PC-3 (cell line): Measurements from ENCODE around the gene ARHGAP4. TPM values are rescaled to one million over a fixed set of nuclear protein-coding genes. Genes with fewer than 3 reads are reported as not detected.

ENCODE experiments used
- ATAC-seq: fragments of 200-7000 bp; cut with Tn5 transposase; 2 replicates; pipeline ENCODE4 v1.9.1; 2020; ENCODE audit warnings: mild to moderate bottlenecking, moderate library complexity
- BruUV-seq: library from RNA; stranded (reverse); fragments of 400-500 nt; replicated peaks from 2 replicates; lab custom pipeline; 2021; lab: Mats Ljungman, UMichigan
- CTCF ChIA-PET: fragments of 300-600 bp; sonication (Branson Sonifier 250); formaldehyde crosslinking; loops from one replicate; lab custom pipeline; 2022; ENCODE audit warnings: antibody characterized with exemption; lab: Charles Lee
- POLR2A ChIA-PET: fragments of 300-600 bp; sonication (Branson Sonifier 250); formaldehyde crosslinking; loops from one replicate; lab custom pipeline; 2022; ENCODE audit warnings: antibody characterized with exemption; ENCODE audit not compliant: unreplicated experiment; lab: Charles Lee
- DNase-seq: peaks from one replicate; pipeline ENCODE4 v3.0.0-alpha.2; 2015
- H2AFZ ChIP-seq: fragments of 300-600 bp; sonication (generic); 2 replicates; pipeline ENCODE4 v1.6.0; 2016; ENCODE audit warnings: antibody characterized with exemption, low read length
- H3F3A ChIP-seq: fragments of 300-600 bp; sonication (generic); one replicate; pipeline ENCODE4 v1.6.0; 2017; ENCODE audit warnings: antibody characterized with exemption, low read length, control low read depth, mild to moderate bottlenecking; ENCODE audit not compliant: unreplicated experiment
- H3K27ac ChIP-seq: fragments of 300-600 bp; sonication (generic); 2 replicates; pipeline ENCODE4 v1.5.1; 2016; ENCODE audit warnings: mild to moderate bottlenecking, low read length
- H3K27me3 ChIP-seq: fragments of 300-600 bp; sonication (generic); 2 replicates; pipeline ENCODE4 v1.6.1; 2016; ENCODE audit warnings: low read length, mixed read lengths
- H3K36me3 ChIP-seq: fragments of 300-600 bp; sonication (generic); 2 replicates; pipeline ENCODE4 v1.6.1; 2016; ENCODE audit warnings: low read depth, mixed run types, low read length, mixed read lengths
- H3K4me1 ChIP-seq: fragments of 300-600 bp; sonication (generic); 2 replicates; pipeline ENCODE4 v1.5.1; 2016; ENCODE audit warnings: low read length; ENCODE audit not compliant: insufficient read depth
- H3K4me2 ChIP-seq: fragments of 300-600 bp; sonication (generic); 2 replicates; pipeline ENCODE4 v1.6.0; 2016; ENCODE audit warnings: low read length
- H3K4me3 ChIP-seq: fragments of 300-600 bp; sonication (generic); 2 replicates; pipeline ENCODE4 v1.5.1; 2016; ENCODE audit warnings: mild to moderate bottlenecking, low read length, mixed read lengths
- H3K79me2 ChIP-seq: fragments of 300-600 bp; sonication (generic); 2 replicates; pipeline ENCODE4 v1.6.1; 2017; ENCODE audit warnings: low read length, mixed read lengths
- H3K9ac ChIP-seq: fragments of 300-600 bp; sonication (generic); 2 replicates; pipeline ENCODE4 v1.6.0; 2016; ENCODE audit warnings: mild to moderate bottlenecking, low read length
- H3K9me2 ChIP-seq: fragments of 300-600 bp; sonication (generic); replicated peaks from 2 replicates; pipeline ENCODE4 v1.6.1; 2016; ENCODE audit warnings: mixed run types, low read length, mixed read lengths
- H3K9me3 ChIP-seq: fragments of 300-600 bp; sonication (generic); 2 replicates; pipeline ENCODE4 v1.6.1; 2016; ENCODE audit warnings: low read length, mixed read lengths
- H4K20me1 ChIP-seq: fragments of 300-600 bp; sonication (generic); 2 replicates; pipeline ENCODE4 v1.6.1; 2016; ENCODE audit warnings: low read length, mixed read lengths
- EZH2 ChIP-seq: fragments of 300-600 bp; sonication (generic); IDR thresholded peaks from one replicate; pipeline ENCODE4 v1.6.1; 2017; ENCODE audit warnings: antibody characterized with exemption, mild to moderate bottlenecking, low read length; ENCODE audit not compliant: unreplicated experiment
- EZH2phosphoT487 ChIP-seq: fragments of 300-600 bp; sonication (generic); IDR thresholded peaks from 2 replicates; pipeline ENCODE4 v1.6.1; 2018; ENCODE audit warnings: mild to moderate bottlenecking, antibody characterized with exemption, low read length, borderline replicate concordance
- intact Hi-C: fragments of 100-400 bp; cut with micrococcal nuclease; formaldehyde crosslinking; loops from 2 replicates; pipeline ENCODE4 v1.9.0; 2023
- total RNA-seq: library from RNA; depleted of rRNA; stranded (reverse); fragments of >200 nt; gene quantifications from 2 replicates; pipeline ENCODE4 v1.2.3, GENCODE V29; 2014
- TF ChIP-seq, protein P1 (sequence below): fragments of 300-600 bp; sonication (generic); conservative IDR thresholded peaks from 2 replicates; pipeline ENCODE4 v1.5.1; 2017; ENCODE audit warnings: antibody characterized with exemption, low read depth, mild to moderate bottlenecking, low read length

ARHGAP4 gene
- total RNA-seq, 1 experiment from 2014 or later: 4.6 TPM

DNA sequence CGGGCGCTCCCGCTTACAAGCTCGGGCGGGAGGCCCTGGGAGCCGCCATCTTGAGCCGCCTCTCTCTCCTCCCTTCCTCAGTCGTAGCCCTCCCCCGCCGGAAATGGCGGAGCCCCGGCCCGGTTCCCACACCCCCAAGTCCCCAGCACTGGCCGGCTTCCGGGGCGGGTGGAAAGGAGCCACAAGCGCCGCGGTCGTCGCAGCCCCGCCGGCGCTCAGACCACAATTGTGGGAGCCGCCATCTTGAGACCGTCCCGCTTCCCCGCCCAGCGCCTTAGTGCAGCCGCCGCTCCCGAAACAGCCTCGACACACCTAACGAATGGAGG, 45.0 kb upstream of the ARHGAP4 start:
- peaks cover 29% of the 10 kb centered on the region for H3K4me1 ChIP-seq
- no peaks in the 10 kb centered on the region for H3K27me3 ChIP-seq
- H3K4me2 ChIP-seq: peak overlapping the region; percentile 93
- H3K79me2 ChIP-seq: peaks cover 73% of the 10 kb centered on the region
- peaks cover 6% of the 10 kb centered on the region for H3F3A ChIP-seq
- ChIA-PET POLR2A (no interaction called here), CTCF (no interaction called here)
- H3K9ac ChIP-seq: peak overlapping the region; percentile 100
- peak overlapping the region; percentile 99 for H3K4me3 ChIP-seq
- DNase-seq (peak; percentile 88), ATAC-seq (peak; percentile 53)
- H4K20me1 ChIP-seq: peaks cover 34% of the 10 kb centered on the region
- peak overlapping the region; percentile 71 for H2AFZ ChIP-seq
- intact Hi-C loops: loop anchor here (2.0 to 10.0 kb wide), 2 partner anchors 42 to 404 kb away; partner anchors contain the start of genes EMD and FLNA
- BruUV-seq: no TSS peak
- no peaks in the 10 kb centered on the region for H3K36me3 ChIP-seq
- no peaks in the 10 kb centered on the region for H3K9me2 ChIP-seq
- TF ChIP-seq, protein P1, sequence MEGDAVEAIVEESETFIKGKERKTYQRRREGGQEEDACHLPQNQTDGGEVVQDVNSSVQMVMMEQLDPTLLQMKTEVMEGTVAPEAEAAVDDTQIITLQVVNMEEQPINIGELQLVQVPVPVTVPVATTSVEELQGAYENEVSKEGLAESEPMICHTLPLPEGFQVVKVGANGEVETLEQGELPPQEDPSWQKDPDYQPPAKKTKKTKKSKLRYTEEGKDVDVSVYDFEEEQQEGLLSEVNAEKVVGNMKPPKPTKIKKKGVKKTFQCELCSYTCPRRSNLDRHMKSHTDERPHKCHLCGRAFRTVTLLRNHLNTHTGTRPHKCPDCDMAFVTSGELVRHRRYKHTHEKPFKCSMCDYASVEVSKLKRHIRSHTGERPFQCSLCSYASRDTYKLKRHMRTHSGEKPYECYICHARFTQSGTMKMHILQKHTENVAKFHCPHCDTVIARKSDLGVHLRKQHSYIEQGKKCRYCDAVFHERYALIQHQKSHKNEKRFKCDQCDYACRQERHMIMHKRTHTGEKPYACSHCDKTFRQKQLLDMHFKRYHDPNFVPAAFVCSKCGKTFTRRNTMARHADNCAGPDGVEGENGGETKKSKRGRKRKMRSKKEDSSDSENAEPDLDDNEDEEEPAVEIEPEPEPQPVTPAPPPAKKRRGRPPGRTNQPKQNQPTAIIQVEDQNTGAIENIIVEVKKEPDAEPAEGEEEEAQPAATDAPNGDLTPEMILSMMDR: no peak
- TF ChIP-seq EZH2 (no peak), EZH2phosphoT487 (no peak)
- H3K9me3 ChIP-seq: no peaks in the 10 kb centered on the region
- H3K27ac ChIP-seq: peak overlapping the region; percentile 100

DNA sequence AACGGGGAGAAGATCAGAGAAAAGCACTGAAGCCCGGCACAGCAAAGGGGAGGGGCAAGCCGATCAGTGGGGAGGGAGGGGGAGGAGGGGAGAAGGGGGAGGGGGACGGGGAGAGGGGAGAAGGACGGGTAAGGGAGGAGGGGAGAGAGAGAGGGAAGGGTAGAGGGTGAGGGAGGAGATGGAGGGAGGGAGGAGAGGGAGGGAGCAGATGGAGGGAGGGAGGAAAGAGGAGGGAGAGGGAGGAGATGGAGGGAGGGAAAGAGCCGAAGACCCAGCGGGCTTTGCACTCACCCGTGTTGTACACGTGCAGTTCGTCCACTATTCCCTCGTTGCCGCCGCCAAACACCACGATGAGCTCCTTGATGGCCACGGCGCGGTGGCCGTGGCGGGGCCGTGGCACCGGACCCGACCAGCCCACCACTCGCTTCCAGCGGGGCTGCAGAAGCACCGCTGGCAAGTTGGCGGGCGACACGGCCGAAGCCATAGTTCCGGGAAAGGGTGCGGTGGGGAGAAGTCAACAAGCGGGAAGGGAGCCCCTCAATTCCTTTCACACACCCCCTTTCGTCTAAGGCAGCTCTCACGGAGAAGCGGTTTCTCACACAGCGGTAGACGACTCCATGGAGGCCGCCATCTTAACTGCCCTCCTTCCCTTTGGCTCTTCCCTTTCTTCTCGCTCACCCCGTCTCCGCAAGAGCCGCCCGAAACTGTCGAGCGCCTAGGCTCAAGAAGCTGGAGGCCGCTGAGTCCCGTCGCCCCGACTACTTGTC, 44.5 kb upstream of the ARHGAP4 start:
- peak overlapping the region; percentile 100 for H3K27ac ChIP-seq
- H3K9me3 ChIP-seq: no peaks in the 10 kb centered on the region
- H3K36me3 ChIP-seq: no peaks in the 10 kb centered on the region; the same call in 1 of the 2 replicates
- peak overlapping the region; percentile 99 for H3K4me3 ChIP-seq
- peaks cover 29% of the 10 kb centered on the region for H3K4me1 ChIP-seq
- H3F3A ChIP-seq: peaks cover 6% of the 10 kb centered on the region
- H2AFZ ChIP-seq: peak overlapping the region; percentile 35
- H4K20me1 ChIP-seq: peaks cover 35% of the 10 kb centered on the region
- ChIA-PET POLR2A (interaction anchor here (0.5 kb wide), 1 partner anchor 148 kb away, joined by 6 read pairs; no protein-coding TSS in a partner anchor), CTCF (no interaction called here)
- H3K79me2 ChIP-seq: peaks cover 78% of the 10 kb centered on the region
- H3K4me2 ChIP-seq: peak overlapping the region; percentile 93
- no peaks in the 10 kb centered on the region for H3K27me3 ChIP-seq
- no peaks in the 10 kb centered on the region for H3K9me2 ChIP-seq
- peak overlapping the region; percentile 100 for H3K9ac ChIP-seq
- TSS peak; percentile 37 for BruUV-seq
- DNase-seq (peak; percentile 39), ATAC-seq (peak; percentile 3)
- intact Hi-C loops: loop anchor here (2.0 to 10.0 kb wide), 2 partner anchors 42 to 404 kb away; partner anchors contain the start of genes EMD and FLNA
- no peak for TF ChIP-seq EZH2
- TF ChIP-seq, protein P1: no peak
- TF ChIP-seq EZH2phosphoT487: no peak

GRCh38 chrX:153969904-153970356, 43.9 kb upstream of the ARHGAP4 start:
- Histone ChIP-seq H3K4me3 (peak overlapping the region; percentile 99), H3K79me2 (peaks cover 83% of the 10 kb centered on the region), H3K27ac (no peak overlapping the region), H3K9ac (peak overlapping the region; percentile 74), H4K20me1 (peaks cover 38% of the 10 kb centered on the region), H2AFZ (no peak overlapping the region), H3F3A (peaks cover 6% of the 10 kb centered on the region), H3K4me2 (peak overlapping the region; percentile 87), H3K36me3 (no peaks in the 10 kb centered on the region; the same call in 1 of the 2 replicates), H3K27me3 (no peaks in the 10 kb centered on the region), H3K9me2 (no peaks in the 10 kb centered on the region), H3K4me1 (peaks cover 29% of the 10 kb centered on the region), H3K9me3 (no peaks in the 10 kb centered on the region)
- ATAC-seq: no peak
- no peak for TF ChIP-seq EZH2
- peak; percentile 10 for DNase-seq
- ChIA-PET POLR2A (no interaction called here), CTCF (no interaction called here)
- intact Hi-C loops: loop anchor here (2.0 to 10.0 kb wide), 2 partner anchors 41 to 405 kb away; partner anchors contain the start of genes EMD and FLNA
- BruUV-seq: no TSS peak
